KMS-11 (cell line): Measurements from ENCODE around the gene OR9Q1.

Experiments
- H2AFZ ChIP-seq: fragments of 200-600 bp; sonication (generic); 2 replicates; pipeline ENCODE4 v1.6.1; 2016; ENCODE audit warnings: antibody characterized with exemption, mixed run types, low read depth
- H3K27ac ChIP-seq: fragments of 200-600 bp; sonication (generic); 2 replicates; pipeline ENCODE4 v1.6.1; 2016; ENCODE audit warnings: mild to moderate bottlenecking, mixed run types
- H3K27me3 ChIP-seq: fragments of 200-600 bp; sonication (generic); 2 replicates; pipeline ENCODE4 v1.6.1; 2017; ENCODE audit warnings: mild to moderate bottlenecking, low read depth, mixed run types, moderate library complexity; ENCODE audit not compliant: insufficient read depth
- H3K36me3 ChIP-seq: fragments of 200-600 bp; sonication (generic); 2 replicates; pipeline ENCODE4 v1.6.1; 2017; ENCODE audit warnings: mild to moderate bottlenecking, mixed run types; ENCODE audit not compliant: insufficient read depth
- H3K4me1 ChIP-seq: fragments of 200-600 bp; sonication (generic); 2 replicates; pipeline ENCODE4 v1.6.1; 2016; ENCODE audit warnings: mild to moderate bottlenecking, low read depth, mixed run types; ENCODE audit not compliant: poor library complexity, severe bottlenecking
- H3K4me2 ChIP-seq: fragments of 200-600 bp; sonication (generic); 2 replicates; pipeline ENCODE4 v1.7.0; 2016; ENCODE audit warnings: mild to moderate bottlenecking, mixed run types
- H3K4me3 ChIP-seq: fragments of 200-600 bp; sonication (generic); IDR thresholded peaks from 2 replicates; pipeline ENCODE4 v1.6.1; 2017; ENCODE audit warnings: low read depth, low read length, mixed read lengths; ENCODE audit not compliant: insufficient read depth
- H3K79me2 ChIP-seq: fragments of 200-600 bp; sonication (generic); 2 replicates; pipeline ENCODE4 v1.6.1; 2016; ENCODE audit warnings: low read depth, mixed run types; ENCODE audit not compliant: insufficient read depth
- H3K9ac ChIP-seq: fragments of 200-600 bp; sonication (generic); 2 replicates; pipeline ENCODE4 v1.6.1; 2016; ENCODE audit warnings: mild to moderate bottlenecking, mixed run types
- H4K20me1 ChIP-seq: fragments of 200-600 bp; sonication (generic); 2 replicates; pipeline ENCODE4 v1.6.1; 2016; ENCODE audit warnings: mild to moderate bottlenecking, mixed run types; ENCODE audit not compliant: insufficient read depth
- CTCF ChIP-seq: fragments of 200-600 bp; sonication (generic); conservative IDR thresholded peaks from 2 replicates; pipeline ENCODE4 v1.6.1; 2017; ENCODE audit warnings: low read depth, mild to moderate bottlenecking, antibody characterized with exemption, low read length, moderate library complexity, mixed read lengths

OR9Q1 gene

GRCh38 chr11:58127350-58127749, 103.7 kb downstream of the OR9Q1 start:
- Histone ChIP-seq H4K20me1 (no peaks in the 10 kb centered on the region), H3K9ac (no peak overlapping the region), H3K79me2 (no peaks in the 10 kb centered on the region), H3K4me1 (no peaks in the 10 kb centered on the region), H3K4me2 (no peak overlapping the region), H3K4me3 (no peak overlapping the region), H3K27ac (no peak overlapping the region), H3K36me3 (no peaks in the 10 kb centered on the region), H2AFZ (no peak overlapping the region), H3K27me3 (no peaks in the 10 kb centered on the region)
- TF ChIP-seq CTCF, result no peak

GRCh38 chr11:58133309-58134076, 109.8 kb downstream of the OR9Q1 start:
- Histone ChIP-seq H3K27ac (no peak overlapping the region), H3K4me1 (no peaks in the 10 kb centered on the region)

GRCh38 chr11:58134151-58134550, 110.5 kb downstream of the OR9Q1 start:
- Histone ChIP-seq H2AFZ (no peak overlapping the region), H3K27ac (no peak overlapping the region), H4K20me1 (no peaks in the 10 kb centered on the region), H3K4me2 (no peak overlapping the region), H3K4me3 (no peak overlapping the region), H3K9ac (no peak overlapping the region), H3K27me3 (no peaks in the 10 kb centered on the region), H3K4me1 (no peaks in the 10 kb centered on the region), H3K36me3 (no peaks in the 10 kb centered on the region), H3K79me2 (no peaks in the 10 kb centered on the region)
- no peak for TF ChIP-seq CTCF

More at GRCh38 chr11:58133309-58134076, 109.8 kb downstream of the OR9Q1 start:
- Histone ChIP-seq H4K20me1 (no peaks in the 10 kb centered on the region), H3K79me2 (no peaks in the 10 kb centered on the region), H2AFZ (no peak overlapping the region), H3K9ac (no peak overlapping the region), H3K4me2 (no peak overlapping the region), H3K27me3 (no peaks in the 10 kb centered on the region), H3K36me3 (no peaks in the 10 kb centered on the region), H3K4me3 (no peak overlapping the region)
- TF ChIP-seq CTCF, result no peak

- TF ChIP-seq CTCF, result no peak
- Histone ChIP-seq H3K4me2 (no peak overlapping the region), H2AFZ (no peak overlapping the region), H3K79me2 (no peaks in the 10 kb centered on the region), H4K20me1 (no peaks in the 10 kb centered on the region), H3K4me3 (no peak overlapping the region), H3K9ac (no peak overlapping the region), H3K27me3 (no peaks in the 10 kb centered on the region), H3K27ac (no peak overlapping the region), H3K4me1 (no peaks in the 10 kb centered on the region), H3K36me3 (no peaks in the 10 kb centered on the region)
Observed at GRCh38 chr11:58135171-58135570, 111.5 kb downstream of the OR9Q1 start.
